GM19438 (cell line): ENCODE measurements around the gene RIMS4.

Experiments used
- ATAC-seq: cut with Tn5 transposase; IDR thresholded peaks from one replicate; pipeline ENCODE4 v1.9.1; 2021; ENCODE audit warnings: low read depth; ENCODE audit not compliant: unreplicated experiment

RIMS4 gene

DNA sequence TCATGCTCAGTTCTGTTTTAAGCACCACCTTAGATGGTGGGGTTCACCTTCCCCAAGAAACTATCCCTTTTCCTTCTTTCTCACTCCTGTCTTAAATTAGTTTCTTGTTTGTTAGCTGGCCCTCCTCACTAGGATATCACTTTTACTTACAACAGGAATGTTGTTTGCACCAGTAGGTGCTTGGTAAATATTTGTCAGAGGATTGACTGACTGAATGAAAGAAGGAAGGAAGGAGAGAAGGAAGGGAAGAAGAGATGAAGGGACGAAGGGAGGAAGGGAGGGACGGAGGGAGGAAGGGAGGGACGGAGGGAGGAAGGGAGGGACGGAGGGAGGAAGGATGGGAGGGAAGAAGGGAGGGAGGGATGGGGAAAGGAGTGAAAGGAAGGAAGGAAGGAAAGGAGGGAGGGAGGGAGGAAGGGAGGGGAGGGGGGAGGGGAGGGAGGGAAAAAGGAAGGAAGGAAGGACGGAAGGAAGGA is 65.2 kb downstream of the RIMS4 start:
- no peak for ATAC-seq

GRCh38 chr20:44743916-44744655 is 66.3 kb downstream of the RIMS4 start:
- ATAC-seq, result no peak

DNA sequence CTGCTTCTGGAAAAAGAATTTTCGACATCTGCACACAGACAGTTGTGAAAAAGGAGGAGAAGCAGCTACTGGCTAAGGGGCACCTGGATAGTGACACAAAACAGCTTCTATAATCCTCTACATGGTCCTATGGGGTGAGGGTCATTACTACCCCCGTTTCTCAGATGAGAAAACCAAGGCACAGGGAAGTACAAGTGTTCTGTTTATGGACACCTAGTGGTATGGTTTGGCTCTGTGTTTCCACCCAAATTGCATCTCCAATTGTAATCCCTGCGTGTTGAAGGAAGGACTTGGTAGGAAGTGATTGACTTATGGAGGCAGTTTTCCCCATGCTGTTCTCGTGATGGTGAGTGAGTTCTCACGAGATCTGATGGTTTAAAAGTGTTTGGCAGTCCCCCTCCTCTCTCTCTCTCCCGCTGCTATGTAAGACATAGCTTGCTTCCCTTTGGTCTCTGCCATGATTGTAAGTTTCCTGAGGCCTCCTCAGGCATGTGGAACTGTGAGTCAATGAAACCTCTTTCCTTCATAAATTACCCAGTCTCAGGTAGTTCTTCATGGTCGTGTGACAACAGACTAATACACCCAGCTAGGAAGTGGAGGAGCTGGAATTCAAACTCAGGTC is 67.2 kb downstream of the RIMS4 start:
- ATAC-seq, result no peak

GRCh38 chr20:44742304-44743079 is 67.9 kb downstream of the RIMS4 start:
- no peak for ATAC-seq

GRCh38 chr20:44739942-44740341 is 70.4 kb downstream of the RIMS4 start:
- ATAC-seq, result no peak

DNA sequence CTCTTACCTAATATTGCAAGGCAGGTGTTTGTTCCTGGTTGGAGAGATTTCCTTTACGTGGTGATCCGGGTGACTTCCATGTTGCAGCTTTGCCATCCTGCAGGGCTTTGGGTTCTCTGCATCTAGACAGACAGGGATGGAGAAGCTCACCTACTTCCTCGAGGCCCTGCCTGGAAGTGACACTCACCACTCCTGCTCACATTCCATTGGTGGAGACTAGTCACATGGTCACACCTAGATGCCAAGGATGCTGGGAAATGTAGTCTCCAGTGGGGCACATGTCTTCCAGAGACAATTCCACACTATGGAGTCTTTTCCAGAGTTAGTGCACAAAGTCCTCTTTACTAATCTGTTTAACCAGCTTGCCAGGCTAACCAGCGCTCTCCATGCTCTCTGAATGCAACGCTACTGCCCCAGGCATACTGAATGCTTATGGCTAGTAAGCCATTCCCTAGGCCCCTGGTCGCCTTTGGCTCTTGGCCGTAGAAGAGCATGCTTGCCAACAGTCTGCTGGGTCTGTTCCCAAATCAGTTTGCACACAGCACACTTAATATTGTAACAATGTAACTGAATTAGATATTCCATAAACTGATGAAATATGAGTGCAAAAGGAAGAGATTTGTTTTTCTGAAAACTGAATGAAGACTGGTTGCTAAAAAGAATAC is 71.4 kb downstream of the RIMS4 start:
- no peak for ATAC-seq

GRCh38 chr20:44737116-44737515 is 73.2 kb downstream of the RIMS4 start:
- no peak for ATAC-seq

DNA sequence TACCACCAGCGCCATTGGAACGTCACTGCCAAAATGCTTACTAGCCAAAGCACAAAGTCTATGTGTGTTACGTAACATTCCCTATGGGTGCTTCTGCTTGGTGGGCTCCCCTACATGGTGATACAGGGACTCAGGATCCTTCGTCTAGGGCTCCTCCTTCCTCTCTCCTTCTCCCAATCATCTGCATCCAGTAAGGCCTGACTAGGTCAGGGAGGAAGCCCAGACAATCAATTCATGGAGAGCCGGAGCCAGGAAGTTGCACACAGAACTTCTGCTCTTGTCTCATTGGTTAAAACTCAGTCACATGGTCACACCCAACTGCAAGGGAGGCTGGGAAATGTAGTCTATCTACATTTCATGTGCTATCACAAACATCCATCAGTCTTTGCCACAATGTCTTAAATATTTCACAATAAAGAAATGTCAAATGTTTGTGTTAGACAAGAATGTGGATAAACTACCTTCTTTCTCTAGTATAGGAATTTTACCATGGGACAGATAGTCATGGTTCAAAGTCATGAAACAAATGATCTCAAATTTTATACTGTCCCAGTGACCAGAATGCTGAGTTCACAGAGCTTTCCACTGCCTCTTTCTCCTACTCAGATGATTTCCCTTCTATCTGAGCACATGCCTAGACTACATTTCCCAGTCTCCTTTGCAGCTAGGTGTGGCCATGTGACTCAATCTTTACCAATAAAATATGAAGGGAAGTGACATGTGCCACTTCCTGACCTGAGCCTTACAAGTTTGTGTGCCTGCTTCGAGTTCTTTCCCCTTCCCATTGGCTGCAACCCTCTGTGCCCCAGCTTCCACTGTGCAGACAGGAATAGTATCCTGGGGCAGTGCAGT is 74.0 kb downstream of the RIMS4 start:
- no peak for ATAC-seq

DNA sequence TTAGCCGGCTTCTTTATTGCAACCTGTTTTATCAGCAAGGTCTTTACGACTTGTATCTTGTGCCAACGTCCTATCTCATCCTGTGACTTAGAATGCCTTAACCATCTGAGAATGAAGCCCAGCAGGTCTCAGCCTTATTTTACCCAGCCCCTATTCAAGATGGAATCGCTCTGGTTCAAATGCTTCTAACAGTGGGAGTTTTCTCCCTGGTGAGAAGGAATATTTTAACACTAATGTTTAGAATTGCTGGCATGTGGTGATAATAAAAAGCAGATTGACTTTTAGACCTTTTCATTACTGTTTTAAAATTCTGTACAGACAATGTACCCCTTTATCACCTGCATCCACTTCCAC is 74.6 kb downstream of the RIMS4 start:
- ATAC-seq, result no peak

DNA sequence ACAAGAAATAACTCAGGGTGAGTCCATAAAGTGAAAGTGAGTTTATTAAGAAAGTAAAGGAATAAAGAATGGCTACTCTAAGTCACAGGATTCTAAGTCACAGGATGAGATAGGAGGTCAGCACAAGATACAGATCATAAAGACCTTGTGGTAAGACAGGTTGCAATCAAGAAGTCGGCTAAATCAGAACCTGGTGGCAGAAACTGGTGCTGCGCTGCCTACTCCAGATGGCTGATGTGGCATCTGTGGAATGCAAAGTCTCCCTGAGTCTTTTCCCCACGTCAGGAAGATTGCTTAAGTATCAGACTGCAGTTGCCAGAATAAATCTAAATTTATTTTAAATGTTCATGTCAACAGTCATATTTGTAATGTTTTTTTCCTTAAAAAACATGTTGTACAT is 75.4 kb downstream of the RIMS4 start:
- ATAC-seq, result no peak

GRCh38 chr20:44733341-44734069 is 76.8 kb downstream of the RIMS4 start:
- no peak for ATAC-seq

DNA sequence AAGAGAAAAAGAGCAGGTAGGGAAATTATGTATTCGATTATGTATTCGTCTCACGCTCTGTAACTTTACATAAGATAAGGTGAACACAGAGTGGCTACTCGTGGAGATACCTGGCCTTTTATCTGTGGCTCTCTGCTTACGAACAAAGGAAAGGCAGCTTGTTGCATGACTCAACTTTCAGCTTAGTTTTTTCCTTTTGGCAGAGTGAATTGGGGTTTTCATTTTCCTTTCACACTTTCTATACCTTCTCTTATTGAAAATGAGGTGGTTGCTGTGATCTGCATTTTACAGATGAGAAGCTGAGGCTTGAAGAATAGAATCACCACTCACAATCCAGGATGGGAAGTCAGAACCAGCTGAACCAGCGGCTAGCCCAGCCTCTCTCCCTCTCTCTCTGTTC is 78.0 kb downstream of the RIMS4 start:
- ATAC-seq, result no peak

GRCh38 chr20:44731657-44732056 is 78.7 kb downstream of the RIMS4 start:
- no peak for ATAC-seq

GRCh38 chr20:44730441-44730840 is 79.9 kb downstream of the RIMS4 start:
- ATAC-seq, result no peak

DNA sequence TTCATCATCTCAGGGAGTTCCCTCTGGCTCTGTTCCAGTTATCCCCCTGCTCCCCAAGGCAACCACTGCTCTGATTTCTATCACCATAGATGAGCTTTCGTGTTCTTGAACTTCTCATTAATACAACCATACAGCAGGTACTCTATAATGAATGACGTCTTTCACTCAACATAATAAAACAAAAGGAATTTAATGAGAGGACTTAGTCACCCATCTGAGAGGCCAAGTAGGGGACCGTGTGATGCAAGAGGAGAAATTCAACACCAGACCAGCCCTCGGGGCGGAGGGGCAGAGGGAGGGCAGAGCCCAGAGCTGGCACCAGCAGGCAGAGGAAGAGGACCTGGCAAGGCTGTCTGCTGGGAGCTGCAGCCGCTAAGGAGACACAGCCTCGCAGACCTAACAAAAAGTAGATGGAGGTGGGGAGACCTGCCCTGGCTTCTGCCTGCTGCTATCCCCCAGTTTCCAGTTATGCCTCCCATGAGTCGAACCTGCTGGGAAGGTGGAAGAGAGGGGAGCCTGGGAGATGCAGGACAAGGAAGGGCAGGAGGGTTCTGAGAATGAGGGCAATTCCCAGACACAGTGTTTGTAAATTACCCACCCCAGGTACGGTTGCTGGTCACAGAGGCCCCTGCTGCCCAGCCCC is 81.4 kb downstream of the RIMS4 start:
- no peak for ATAC-seq

DNA sequence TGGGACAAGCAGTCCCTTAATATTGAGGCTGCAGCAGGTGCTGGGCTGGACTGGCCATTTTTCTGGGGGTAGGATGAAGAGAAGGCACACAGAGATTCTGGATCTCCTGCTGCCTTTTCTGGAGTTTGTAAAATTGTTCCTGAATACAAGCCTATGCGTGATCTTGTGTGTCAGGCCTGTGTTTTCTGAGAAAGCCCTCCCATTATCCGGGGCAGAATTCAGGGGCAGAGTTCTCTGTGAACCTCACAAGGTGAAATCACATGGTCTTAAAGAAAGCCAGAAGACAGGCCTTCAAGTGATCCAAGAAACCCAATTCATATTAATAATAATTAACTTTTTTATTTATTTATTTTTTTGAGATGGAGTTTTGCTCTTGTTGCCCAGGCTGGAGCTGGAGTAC is 82.7 kb downstream of the RIMS4 start:
- no peak for ATAC-seq

GRCh38 chr20:44727039-44727438 is 83.3 kb downstream of the RIMS4 start:
- ATAC-seq, result no peak

GRCh38 chr20:44725837-44726236 is 84.5 kb downstream of the RIMS4 start:
- ATAC-seq, result no peak
